HS-5 (cell line): ENCODE data around the gene TRDMT1.

ENCODE experiments used
- DNase-seq: peaks from one replicate; pipeline ENCODE4 v3.0.0-alpha.2; 2012; ENCODE audit warnings: low read depth

Gene TRDMT1

GRCh38 chr10:17200912-17201793 is at the start of gene TRDMT1:
TRDMT1 (minus strand) TSS chr10:17201672; CDS start chr10:17201634, 38 bp downstream.
- no peak for DNase-seq

GRCh38 chr10:17250736-17251135 is 49.3 kb upstream of the TRDMT1 start:
- no peak for DNase-seq

GRCh38 chr10:17249820-17250219 is 48.3 kb upstream of the TRDMT1 start:
- DNase-seq, result no peak

GRCh38 chr10:17248964-17249363 is 47.5 kb upstream of the TRDMT1 start:
- DNase-seq, result no peak

- no peak for DNase-seq
These were observed 45.7 kb upstream of the TRDMT1 start for GRCh38 chr10:17247210-17247609.

- DNase-seq, result no peak
These were observed 43.4 kb upstream of the TRDMT1 start for GRCh38 chr10:17244700-17245365.

GRCh38 chr10:17241611-17242333 is 40.3 kb upstream of the TRDMT1 start:
- no peak for DNase-seq

GRCh38 chr10:17240616-17241015 is 39.1 kb upstream of the TRDMT1 start:
- no peak for DNase-seq

- DNase-seq, result no peak
These were observed 38.6 kb upstream of the TRDMT1 start for GRCh38 chr10:17240096-17240495.

GRCh38 chr10:17239345-17240085 is 38.0 kb upstream of the TRDMT1 start:
- no peak for DNase-seq

- no peak for DNase-seq
These were observed 37.2 kb upstream of the TRDMT1 start for GRCh38 chr10:17238445-17239291.

- DNase-seq, result no peak
These were observed 36.5 kb upstream of the TRDMT1 start for GRCh38 chr10:17237915-17238444.

- DNase-seq, result no peak
These were observed 35.7 kb upstream of the TRDMT1 start for GRCh38 chr10:17237149-17237527.

GRCh38 chr10:17236468-17237148 is 35.1 kb upstream of the TRDMT1 start:
- no peak for DNase-seq

GRCh38 chr10:17235136-17235535 is 33.7 kb upstream of the TRDMT1 start:
- DNase-seq, result no peak

- no peak for DNase-seq
These were observed 33.0 kb upstream of the TRDMT1 start for GRCh38 chr10:17234431-17234945.

- DNase-seq, result no peak
These were observed 32.0 kb upstream of the TRDMT1 start for GRCh38 chr10:17233286-17233991.

- DNase-seq, result no peak
These were observed 30.9 kb upstream of the TRDMT1 start for GRCh38 chr10:17232276-17232960.

GRCh38 chr10:17231788-17232187 is 30.3 kb upstream of the TRDMT1 start:
- DNase-seq, result no peak
